BLaER1 (cell line): Measurements from ENCODE around the gene TRAM2.

ENCODE experiments used
- H3K27ac ChIP-seq: shearing (Covaris generic); formaldehyde crosslinking; 2 replicates; pipeline ENCODE4 v1.8.1; 2022
- H3K27me3 ChIP-seq: shearing (Covaris generic); formaldehyde crosslinking; 2 replicates; pipeline ENCODE4 v1.8.1; 2022
- H3K36me3 ChIP-seq: shearing (Covaris generic); formaldehyde crosslinking; 2 replicates; pipeline ENCODE4 v1.8.1; 2022
- H3K4me1 ChIP-seq: shearing (Covaris generic); formaldehyde crosslinking; 2 replicates; pipeline ENCODE4 v1.8.1; 2022
- H3K4me2 ChIP-seq: shearing (Covaris generic); formaldehyde crosslinking; 2 replicates; pipeline ENCODE4 v1.8.1; 2022
- H3K4me3 ChIP-seq: shearing (Covaris generic); formaldehyde crosslinking; 2 replicates; pipeline ENCODE4 v1.8.1; 2022
- H3K9ac ChIP-seq: shearing (Covaris generic); formaldehyde crosslinking; 2 replicates; pipeline ENCODE4 v1.8.1; 2022
- H3K9me3 ChIP-seq: shearing (Covaris generic); formaldehyde crosslinking; 2 replicates; pipeline ENCODE4 v1.8.1; 2022
- H4K20me1 ChIP-seq: shearing (Covaris generic); formaldehyde crosslinking; 2 replicates; pipeline ENCODE4 v1.8.1; 2022
- Cebpa-rat ChIP-seq: shearing (Covaris generic); IDR thresholded peaks from 2 replicates; pipeline ENCODE4 v1.8.1; 2022

The TRAM2 gene

GRCh38 chr6:52571099-52571755, 5.6 kb downstream of the TRAM2 start:
- H3K4me3 ChIP-seq, result no peak overlapping the region
- peaks cover 90% of the 10 kb centered on the region for H3K4me1 ChIP-seq
- peaks cover 99% of the 10 kb centered on the region for H4K20me1 ChIP-seq
- H3K4me2 ChIP-seq, result peak overlapping the region; percentile 91
- no peaks in the 10 kb centered on the region for H3K27me3 ChIP-seq
- 0 out of 2 replicates have a peak overlapping the region, but pooled peaks have one; percentile 25 for H3K27ac ChIP-seq
- H3K9me3 ChIP-seq, result no peaks in the 10 kb centered on the region
- no peak overlapping the region for H3K9ac ChIP-seq
- H3K36me3 ChIP-seq, result peaks cover 30% of the 10 kb centered on the region
- TF ChIP-seq Cebpa-rat, result no peak

DNA sequence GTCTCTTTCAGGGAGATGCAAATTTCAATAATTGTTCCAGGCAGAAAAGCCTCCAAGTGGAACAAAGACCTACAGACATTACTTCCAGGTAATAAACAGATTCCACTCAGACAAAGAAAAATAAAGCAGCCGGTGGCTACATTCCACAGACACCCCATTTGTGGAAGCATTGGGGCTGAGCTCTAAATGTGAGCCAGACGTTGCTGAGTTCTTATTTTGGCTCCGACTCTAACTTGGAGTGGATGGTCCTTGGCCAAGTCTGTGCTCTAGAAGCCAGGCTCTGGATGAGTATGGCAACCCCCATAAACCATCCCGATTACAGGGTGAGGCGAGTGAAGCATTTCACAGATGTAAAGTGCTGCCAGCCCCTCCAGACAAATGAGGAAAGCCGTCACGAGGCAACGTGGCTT, 6.6 kb downstream of the TRAM2 start:
- peaks cover 99% of the 10 kb centered on the region for H4K20me1 ChIP-seq
- peak overlapping the region; percentile 91 for H3K4me2 ChIP-seq
- no peak overlapping the region for H3K27ac ChIP-seq
- TF ChIP-seq Cebpa-rat, result no peak
- peaks cover 90% of the 10 kb centered on the region for H3K4me1 ChIP-seq
- H3K27me3 ChIP-seq, result no peaks in the 10 kb centered on the region
- no peak overlapping the region for H3K4me3 ChIP-seq
- H3K9me3 ChIP-seq, result no peaks in the 10 kb centered on the region
- no peak overlapping the region for H3K9ac ChIP-seq
- peaks cover 39% of the 10 kb centered on the region for H3K36me3 ChIP-seq

- Histone ChIP-seq H4K20me1 (peaks cover 95% of the 10 kb centered on the region), H3K4me1 (peaks cover 89% of the 10 kb centered on the region), H3K4me2 (no peak overlapping the region)
Observed at GRCh38 chr6:52568320-52568719, 8.5 kb downstream of the TRAM2 start.

DNA sequence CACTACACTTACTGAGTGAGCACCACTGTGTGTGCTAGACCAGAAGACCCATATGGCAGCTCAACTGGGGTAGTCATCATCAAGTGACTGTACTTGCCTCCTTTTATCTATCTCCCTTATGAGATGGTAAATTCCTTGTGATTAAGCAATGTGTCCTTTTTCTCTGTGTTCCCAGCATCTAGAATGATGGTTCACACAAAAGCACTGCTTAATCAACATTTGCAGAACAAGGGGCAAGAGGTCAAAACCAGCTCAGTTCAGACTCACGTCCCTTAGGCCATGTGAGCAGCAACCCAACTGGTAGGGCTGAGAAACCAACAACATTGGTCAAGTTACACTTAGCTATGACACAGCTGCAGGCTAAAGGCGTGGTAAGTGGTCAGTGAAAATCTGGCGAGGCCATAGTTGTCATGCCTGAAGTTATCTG, 10.0 kb downstream of the TRAM2 start:
- H3K4me2 ChIP-seq, result peak overlapping the region; percentile 55
- no peak overlapping the region for H3K4me3 ChIP-seq
- 0 out of 2 replicates have a peak, but pooled peaks cover 4% of the 10 kb centered on the region for H3K9me3 ChIP-seq
- peaks cover 81% of the 10 kb centered on the region for H4K20me1 ChIP-seq
- peaks cover 80% of the 10 kb centered on the region for H3K4me1 ChIP-seq
- TF ChIP-seq Cebpa-rat, result no peak
- H3K36me3 ChIP-seq, result peaks cover 50% of the 10 kb centered on the region
- H3K9ac ChIP-seq, result no peak overlapping the region
- peak overlapping the region; percentile 24; the same call in 1 of the 2 replicates for H3K27ac ChIP-seq
- no peaks in the 10 kb centered on the region for H3K27me3 ChIP-seq

More at GRCh38 chr6:52568320-52568719, 8.5 kb downstream of the TRAM2 start:
- Histone ChIP-seq H3K27ac (no peak overlapping the region), H3K4me3 (no peak overlapping the region), H3K9ac (no peak overlapping the region), H3K27me3 (no peaks in the 10 kb centered on the region), H3K9me3 (no peaks in the 10 kb centered on the region), H3K36me3 (peaks cover 45% of the 10 kb centered on the region)
- TF ChIP-seq Cebpa-rat, result no peak

GRCh38 chr6:52566201-52566600, 10.7 kb downstream of the TRAM2 start:
- Histone ChIP-seq H3K36me3 (peaks cover 53% of the 10 kb centered on the region), H3K9ac (0 out of 2 replicates have a peak overlapping the region, but pooled peaks have one; percentile 9), H3K27me3 (no peaks in the 10 kb centered on the region), H3K4me1 (peaks cover 74% of the 10 kb centered on the region), H3K4me2 (peak overlapping the region; percentile 55), H3K27ac (peak overlapping the region; percentile 24; the same call in 1 of the 2 replicates), H3K4me3 (no peak overlapping the region), H3K9me3 (0 out of 2 replicates have a peak, but pooled peaks cover 4% of the 10 kb centered on the region), H4K20me1 (peaks cover 75% of the 10 kb centered on the region)
- no peak for TF ChIP-seq Cebpa-rat

GRCh38 chr6:52564856-52565255, 12.0 kb downstream of the TRAM2 start:
- peak overlapping the region; percentile 17 for H3K4me2 ChIP-seq
- H3K27me3 ChIP-seq, result no peaks in the 10 kb centered on the region
- peaks cover 74% of the 10 kb centered on the region for H3K4me1 ChIP-seq
- no peak for TF ChIP-seq Cebpa-rat
- no peak overlapping the region for H3K4me3 ChIP-seq
- 0 out of 2 replicates have a peak, but pooled peaks cover 4% of the 10 kb centered on the region for H3K9me3 ChIP-seq
- H3K27ac ChIP-seq, result peak overlapping the region; percentile 15; the same call in 1 of the 2 replicates
- peaks cover 71% of the 10 kb centered on the region for H4K20me1 ChIP-seq
- H3K36me3 ChIP-seq, result peaks cover 53% of the 10 kb centered on the region
- H3K9ac ChIP-seq, result no peak overlapping the region

GRCh38 chr6:52562911-52563310, 13.9 kb downstream of the TRAM2 start:
- no peak for TF ChIP-seq Cebpa-rat
- Histone ChIP-seq H3K4me2 (no peak overlapping the region), H3K4me3 (no peak overlapping the region), H3K4me1 (peaks cover 84% of the 10 kb centered on the region), H3K36me3 (peaks cover 41% of the 10 kb centered on the region), H3K27me3 (no peaks in the 10 kb centered on the region), H3K9me3 (0 out of 2 replicates have a peak, but pooled peaks cover 4% of the 10 kb centered on the region), H3K27ac (no peak overlapping the region), H4K20me1 (peaks cover 52% of the 10 kb centered on the region), H3K9ac (no peak overlapping the region)

DNA sequence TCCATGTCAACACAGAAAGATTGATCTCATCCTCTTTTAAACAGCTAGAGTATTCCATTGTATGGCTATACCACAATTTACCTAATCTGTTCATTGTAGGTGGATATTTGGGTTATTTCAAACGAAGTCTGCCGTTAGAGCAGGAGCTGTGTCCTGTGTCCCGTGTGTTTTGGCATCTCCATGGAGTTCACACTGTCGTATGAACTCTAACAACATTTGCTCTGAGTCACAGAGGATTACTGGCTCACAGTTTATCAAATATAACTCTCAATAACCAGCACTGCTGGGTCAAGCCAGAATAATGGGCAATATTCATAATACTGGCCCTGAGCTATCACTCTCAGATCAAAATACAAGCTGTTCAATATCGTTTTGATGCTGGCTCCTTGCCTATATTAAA, 16.4 kb downstream of the TRAM2 start:
- H3K4me1 ChIP-seq, result peaks cover 84% of the 10 kb centered on the region
- peaks cover 16% of the 10 kb centered on the region for H3K36me3 ChIP-seq
- no peak overlapping the region for H3K9ac ChIP-seq
- H4K20me1 ChIP-seq, result peaks cover 28% of the 10 kb centered on the region
- 0 out of 2 replicates have a peak, but pooled peaks cover 4% of the 10 kb centered on the region for H3K9me3 ChIP-seq
- peak overlapping the region; percentile 16; the same call in 1 of the 2 replicates for H3K4me2 ChIP-seq
- no peaks in the 10 kb centered on the region for H3K27me3 ChIP-seq
- no peak overlapping the region for H3K4me3 ChIP-seq
- TF ChIP-seq Cebpa-rat, result no peak
- H3K27ac ChIP-seq, result no peak overlapping the region

DNA sequence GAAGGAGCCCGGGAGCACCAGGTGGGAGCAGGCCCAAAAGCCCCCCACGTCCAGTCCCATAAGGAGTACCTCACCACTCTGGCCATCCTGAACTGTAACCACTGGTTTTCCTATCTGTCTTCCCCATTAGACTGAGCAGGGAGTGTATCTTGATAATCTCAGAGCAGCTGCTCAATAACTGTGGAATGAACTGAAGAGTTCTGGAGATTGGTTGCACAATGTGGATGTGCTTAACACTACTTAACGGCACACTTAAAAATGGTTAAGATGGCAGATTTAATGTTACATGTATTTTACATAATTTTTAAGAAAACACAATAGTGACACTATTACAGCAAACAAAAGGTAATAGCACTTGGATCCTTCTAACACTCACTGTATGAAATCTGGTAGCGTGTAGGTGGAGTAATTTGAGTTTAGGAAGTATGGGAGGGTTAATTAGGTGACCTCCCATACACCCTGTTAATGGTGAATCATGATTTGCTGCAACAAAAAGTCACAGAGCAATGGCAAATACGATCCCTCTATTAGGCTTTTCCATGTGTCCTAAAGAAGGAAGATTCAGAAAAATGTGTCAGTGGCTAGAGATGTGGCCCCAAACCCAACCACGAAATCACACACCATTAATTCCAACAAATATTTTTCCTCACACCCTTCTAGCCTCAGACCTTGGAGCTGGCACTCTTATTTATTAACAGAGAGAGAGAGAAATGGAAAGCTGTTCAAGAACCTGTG, 18.4 kb downstream of the TRAM2 start:
- peaks cover 79% of the 10 kb centered on the region for H3K4me1 ChIP-seq

More for the DNA sequence above, 18.4 kb downstream of the TRAM2 start:
- Histone ChIP-seq H4K20me1 (peaks cover 19% of the 10 kb centered on the region), H3K4me3 (peak overlapping the region; percentile 37), H3K4me2 (peak overlapping the region; percentile 83), H3K9me3 (0 out of 2 replicates have a peak, but pooled peaks cover 4% of the 10 kb centered on the region), H3K27ac (peak overlapping the region; percentile 75), H3K9ac (peak overlapping the region; percentile 36), H3K36me3 (peaks cover 22% of the 10 kb centered on the region), H3K27me3 (no peaks in the 10 kb centered on the region)
- TF ChIP-seq Cebpa-rat, result no peak
